ENCODE measurements around the gene GREM1.

- TF ChIP-seq CTCF (conservative IDR thresholded peaks at IDR 0.05; ENCODE audit: low read length) (no peak), EZH2phosphoT487 (IDR thresholded peaks at IDR 0.05; ENCODE audit: borderline replicate concordance) (no peak)
These were observed 18.9 kb downstream of the GREM1 start for GRCh38 chr15:32736701-32737061.

All from Loucy (cell line).